Astrocyte (in vitro differentiated cells and primary cell): ENCODE data around the gene COA8. TPM values are rescaled to one million over a fixed set of nuclear protein-coding genes. Genes with fewer than 3 reads are reported as not detected.

Experiments used
- DNase-seq: peaks from one replicate; pipeline ENCODE4 v3.0.0-alpha.2; 2010; ENCODE audit warnings: low read depth
- FAIRE-seq: peaks from 2 replicates; lab custom pipeline; 2011; peaks lifted over from hg19 to GRCh38; lab: Jason Lieb, UNC
- H2AFZ ChIP-seq: 2 replicates; pipeline ENCODE4 v1.6.0; 2012; ENCODE audit warnings: low read depth, low read length, inconsistent platforms
- H3K27ac ChIP-seq: 2 replicates; pipeline ENCODE4 v1.5.1; 2011; ENCODE audit warnings: low read depth, low read length, inconsistent platforms
- H3K27me3 ChIP-seq: 2 replicates; pipeline ENCODE4 v1.6.0; 2011; ENCODE audit warnings: low read length, inconsistent platforms; ENCODE audit not compliant: insufficient read depth
- H3K36me3 ChIP-seq: 2 replicates; pipeline ENCODE4 v1.5.1; 2011; ENCODE audit warnings: low read length, inconsistent platforms; ENCODE audit not compliant: insufficient read depth
- H3K4me1 ChIP-seq: 2 replicates; pipeline ENCODE4 v1.5.1; 2011; ENCODE audit warnings: low read length, inconsistent platforms; ENCODE audit not compliant: insufficient read depth
- H3K4me2 ChIP-seq: 2 replicates; pipeline ENCODE4 v1.6.0; 2012; ENCODE audit warnings: low read length, inconsistent platforms
- H3K4me3 ChIP-seq: 2 replicates; pipeline ENCODE4 v1.5.1; 2011; ENCODE audit warnings: low read depth, mild to moderate bottlenecking, low read length, inconsistent platforms; ENCODE audit not compliant: insufficient read depth
- H3K79me2 ChIP-seq: 2 replicates; pipeline ENCODE4 v1.6.0; 2012; ENCODE audit warnings: mild to moderate bottlenecking, low read length, inconsistent platforms; ENCODE audit not compliant: insufficient read depth
- H3K9ac ChIP-seq: 2 replicates; pipeline ENCODE4 v1.6.0; 2012; ENCODE audit warnings: mild to moderate bottlenecking, low read length, inconsistent platforms
- H3K9me3 ChIP-seq: 2 replicates; pipeline ENCODE4 v1.5.1; 2012; ENCODE audit warnings: low read depth, mild to moderate bottlenecking, low read length, inconsistent platforms; ENCODE audit not compliant: insufficient read depth
- H4K20me1 ChIP-seq: 2 replicates; pipeline ENCODE4 v1.6.0; 2012; ENCODE audit warnings: low read length, inconsistent platforms; ENCODE audit not compliant: insufficient read depth
- H3K27ac Mint-ChIP-seq: one replicate; pipeline ENCODE4 v1.8.0; 2021; ENCODE audit warnings: mild to moderate bottlenecking, mixed read lengths; ENCODE audit not compliant: unreplicated experiment
- H3K27me3 Mint-ChIP-seq: one replicate; pipeline ENCODE4 v1.8.0; 2021; ENCODE audit warnings: low read depth, mixed read lengths; ENCODE audit not compliant: unreplicated experiment
- H3K36me3 Mint-ChIP-seq: one replicate; pipeline ENCODE4 v1.8.0; 2021; ENCODE audit warnings: low read depth, mixed read lengths; ENCODE audit not compliant: unreplicated experiment
- H3K4me1 Mint-ChIP-seq: one replicate; pipeline ENCODE4 v1.8.0; 2021; ENCODE audit warnings: low read depth, mixed read lengths; ENCODE audit not compliant: unreplicated experiment
- H3K4me3 Mint-ChIP-seq: one replicate; pipeline ENCODE4 v1.8.0; 2021; ENCODE audit warnings: mild to moderate bottlenecking, moderate library complexity, mixed read lengths; ENCODE audit not compliant: unreplicated experiment
- H3K9me3 Mint-ChIP-seq: one replicate; pipeline ENCODE4 v1.8.0; 2021; ENCODE audit warnings: mild to moderate bottlenecking, mixed read lengths; ENCODE audit not compliant: unreplicated experiment
- CTCF ChIP-seq: IDR thresholded peaks from 2 replicates; pipeline ENCODE4 v1.5.1; 2011; ENCODE audit warnings: low read depth, mild to moderate bottlenecking, inconsistent platforms, low read length, moderate library complexity; ENCODE audit not compliant: insufficient read depth
- EZH2 ChIP-seq: IDR thresholded peaks from 2 replicates; pipeline ENCODE4 v1.6.1; 2012; ENCODE audit warnings: mild to moderate bottlenecking, low read length, inconsistent platforms; ENCODE audit not compliant: insufficient read depth
- total RNA-seq: library from RNA; stranded (reverse); gene quantifications from 2 replicates; pipeline ENCODE4 v1.2.1, GENCODE V29; 2021

COA8 gene
- total RNA-seq, 1 donor from 2014 or later, result 56.2 TPM

DNA sequence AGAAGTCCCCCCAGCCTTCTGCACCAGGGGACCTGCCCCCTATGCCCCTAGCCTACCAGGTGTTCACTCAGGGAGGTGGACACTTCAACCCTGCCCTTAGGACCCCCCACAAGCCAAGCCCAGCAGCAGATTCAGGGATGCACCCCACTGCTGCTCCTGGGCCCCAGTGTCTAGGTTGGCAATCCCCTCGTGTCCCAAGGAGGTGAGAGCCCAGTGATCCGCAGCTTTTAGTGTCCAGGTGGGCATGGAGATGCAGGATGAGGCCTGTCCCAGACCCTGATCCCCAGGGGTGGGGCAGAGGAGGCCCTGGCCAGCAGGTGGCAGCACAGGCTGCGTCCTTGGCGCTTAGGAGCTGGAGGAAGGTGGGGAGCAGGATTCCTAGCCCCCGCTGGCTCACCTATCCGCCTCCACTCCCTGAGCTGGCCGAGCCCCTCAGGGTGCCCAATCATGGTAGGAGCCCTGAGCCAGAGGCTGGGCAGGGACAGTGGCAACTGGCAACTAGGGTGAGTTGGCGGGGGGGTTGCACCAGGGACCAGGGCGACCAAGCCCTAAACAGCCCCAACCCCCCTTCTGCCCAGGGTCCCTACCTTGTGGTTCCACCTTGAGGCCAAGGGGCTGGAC is 44.2 kb upstream of the COA8 start:
- H3K36me3 Mint-ChIP-seq, result peaks cover 3% of the 10 kb centered on the region
- DNase-seq (no peak), FAIRE-seq (no peak)

GRCh38 chr14:103519043-103519836 is 43.5 kb upstream of the COA8 start:
- peak overlapping the region; percentile 4 for H3K4me2 ChIP-seq
- peak overlapping the region; percentile 77 for H3K4me3 Mint-ChIP-seq
- FAIRE-seq (no peak), DNase-seq (no peak)
- H3K36me3 ChIP-seq, result no peaks in the 10 kb centered on the region
- peaks cover 21% of the 10 kb centered on the region for H3K4me1 Mint-ChIP-seq
- no peak overlapping the region for H3K9ac ChIP-seq
- H3K9me3 Mint-ChIP-seq, result no peaks in the 10 kb centered on the region
- no peak overlapping the region for H2AFZ ChIP-seq
- peak overlapping the region; percentile 78 for H3K27ac Mint-ChIP-seq
- H3K27me3 Mint-ChIP-seq, result peaks cover 6% of the 10 kb centered on the region
- peaks cover 3% of the 10 kb centered on the region for H3K36me3 Mint-ChIP-seq
- peaks cover 14% of the 10 kb centered on the region for H3K27me3 ChIP-seq
- H3K4me3 ChIP-seq, result no peak overlapping the region
- H4K20me1 ChIP-seq, result peaks cover 56% of the 10 kb centered on the region
- peaks cover 34% of the 10 kb centered on the region for H3K4me1 ChIP-seq
- no peaks in the 10 kb centered on the region for H3K9me3 ChIP-seq
- no peak overlapping the region for H3K27ac ChIP-seq
- H3K79me2 ChIP-seq, result no peaks in the 10 kb centered on the region
- TF ChIP-seq CTCF, result no peak

More for the DNA sequence above, 44.2 kb upstream of the COA8 start:
- Mint-ChIP-seq H3K9me3 (no peaks in the 10 kb centered on the region), H3K4me3 (no peak overlapping the region), H3K4me1 (peaks cover 21% of the 10 kb centered on the region), H3K27me3 (peaks cover under 1% of the 10 kb centered on the region), H3K27ac (no peak overlapping the region)
- Histone ChIP-seq H4K20me1 (peaks cover 56% of the 10 kb centered on the region), H3K27me3 (peaks cover 10% of the 10 kb centered on the region), H3K4me2 (peak overlapping the region; percentile 4), H3K27ac (no peak overlapping the region), H3K79me2 (no peaks in the 10 kb centered on the region), H3K4me3 (no peak overlapping the region), H3K9ac (no peak overlapping the region), H3K4me1 (peaks cover 34% of the 10 kb centered on the region), H2AFZ (no peak overlapping the region), H3K9me3 (no peaks in the 10 kb centered on the region), H3K36me3 (no peaks in the 10 kb centered on the region)
- TF ChIP-seq EZH2, result no peak
- TF ChIP-seq CTCF, result peak; percentile 66

- peaks cover 34% of the 10 kb centered on the region for H3K4me1 ChIP-seq
- DNase-seq, result no peak
- H3K9me3 ChIP-seq, result no peaks in the 10 kb centered on the region
- Mint-ChIP-seq H3K27ac (peak overlapping the region; percentile 75), H3K4me1 (peaks cover 21% of the 10 kb centered on the region), H3K27me3 (peaks cover 6% of the 10 kb centered on the region), H3K9me3 (no peaks in the 10 kb centered on the region), H3K36me3 (no peaks in the 10 kb centered on the region), H3K4me3 (peak overlapping the region; percentile 75)
- H3K27ac ChIP-seq, result no peak overlapping the region
- TF ChIP-seq EZH2 (no peak), CTCF (no peak)
- H3K27me3 ChIP-seq, result peaks cover 14% of the 10 kb centered on the region
- H3K4me2 ChIP-seq, result no peak overlapping the region
- H3K9ac ChIP-seq, result no peak overlapping the region
- no peak overlapping the region for H2AFZ ChIP-seq
- peaks cover 52% of the 10 kb centered on the region for H4K20me1 ChIP-seq
- no peaks in the 10 kb centered on the region for H3K36me3 ChIP-seq
- FAIRE-seq, result no peak
- no peaks in the 10 kb centered on the region for H3K79me2 ChIP-seq
- H3K4me3 ChIP-seq, result no peak overlapping the region
Measured at GRCh38 chr14:103519837-103520212, 42.9 kb upstream of the COA8 start.
